HepG2 (cell line): ENCODE data around the gene APOL2. TPM values are rescaled to one million over a fixed set of nuclear protein-coding genes. Genes with fewer than 3 reads are reported as not detected.
A peak's percentile ranks its signal among the peaks of the same experiment; 100 is the strongest.

Experiments used
- ATAC-seq: fragments of 200-7000 bp; cut with Tn5 transposase; 3 replicates; pipeline ENCODE4 v1.9.1; 2020; ENCODE audit warnings: mild to moderate bottlenecking, moderate library complexity
- BruUV-seq: library from RNA; stranded (reverse); fragments of 400-500 nt; replicated peaks from 2 replicates; lab custom pipeline; 2021; lab: Mats Ljungman, UMichigan
- CTCF ChIA-PET: fragments of 300-600 bp; formaldehyde crosslinking; extraction: SDS; loops from one replicate; lab custom pipeline; 2021; ENCODE audit warnings: low total read pairs, inconsistent platforms, low intra/inter-chr PET ratio; lab: Yijun Ruan, JAX
- POLR2A ChIA-PET: fragments of 350-600 bp; sonication (Branson Sonifier 250); formaldehyde crosslinking; loops from one replicate; lab custom pipeline; 2020; ENCODE audit warnings: antibody characterized with exemption, inconsistent platforms; lab: Yijun Ruan, JAX
- DNase-seq: peaks from one replicate; pipeline ENCODE4 v3.0.0-alpha.2; 2015; ENCODE audit warnings: low spot score
- FAIRE-seq: peaks from 3 replicates; lab custom pipeline; 2011; peaks lifted over from hg19 to GRCh38; lab: Jason Lieb, UNC
- H2AFZ ChIP-seq: one replicate; pipeline ENCODE4 v1.6.1; 2011; ENCODE audit warnings: low read length, inconsistent platforms
- H3K27ac ChIP-seq: fragments of 300-600 bp; 3 replicates; pipeline ENCODE4 v1.8.0; 2011; ENCODE audit warnings: mixed run types, mild to moderate bottlenecking, mixed read lengths, low read length, inconsistent platforms; ENCODE audit not compliant: insufficient read depth; ENCODE audit errors: extremely low read length
- H3K27me3 ChIP-seq, 2 experiments: fragments of 200-600 bp in 1 of 2; 2 replicates in 1 of 2; 3 replicates in 1 of 2; pipeline versions ENCODE4 v1.6.0 to v1.8.0; 2011; ENCODE audit warnings: low read length in 2 of 2, mild to moderate bottlenecking in 2 of 2, moderate library complexity in 2 of 2, inconsistent platforms in 1 of 2; ENCODE audit not compliant: insufficient read depth in 2 of 2, control insufficient read depth in 1 of 2
- H3K36me3 ChIP-seq, 2 experiments: fragments of 200-600 bp in 1 of 2; replicated peaks in 1 of 2; 2 replicates in 1 of 2; 3 replicates in 1 of 2; pipeline versions ENCODE4 v1.5.1 to v1.8.0; 2011; ENCODE audit warnings: low read length in 2 of 2, inconsistent platforms in 1 of 2; ENCODE audit not compliant: insufficient read depth in 2 of 2, control insufficient read depth in 1 of 2
- H3K4me1 ChIP-seq: 2 replicates; pipeline ENCODE4 v1.5.1; 2012; ENCODE audit warnings: low read length, inconsistent platforms; ENCODE audit not compliant: insufficient read depth
- H3K4me2 ChIP-seq: 2 replicates; pipeline ENCODE4 v1.6.0; 2011; ENCODE audit warnings: low read depth, low read length, inconsistent platforms
- H3K4me3 ChIP-seq, 3 experiments: fragments of 200-600 bp in 1 of 3; sonication (generic), shearing (Covaris generic) in 1 of 3; replicated peaks in 1 of 3; 2 replicates each; pipeline ENCODE4 v1.5.1; 2011 to 2016; ENCODE audit warnings: low read length in 3 of 3, inconsistent platforms in 2 of 3, low read depth in 2 of 3, mild to moderate bottlenecking in 2 of 3, control low read depth in 1 of 3, mixed read lengths in 1 of 3; ENCODE audit not compliant: insufficient read depth in 1 of 3
- H3K79me2 ChIP-seq: one replicate; pipeline ENCODE4 v1.6.1; 2011; ENCODE audit warnings: low read length, inconsistent platforms; ENCODE audit not compliant: insufficient read depth
- H3K9ac ChIP-seq: 2 replicates; pipeline ENCODE4 v1.6.0; 2011; ENCODE audit warnings: mild to moderate bottlenecking, low read depth, low read length, inconsistent platforms; ENCODE audit not compliant: insufficient read depth
- H3K9me3 ChIP-seq: 2 replicates; pipeline ENCODE4 v1.5.1; 2012; ENCODE audit warnings: mild to moderate bottlenecking, low read length
- H4K20me1 ChIP-seq: 2 replicates; pipeline ENCODE4 v1.6.0; 2011; ENCODE audit warnings: inconsistent platforms, mild to moderate bottlenecking, low read length, moderate library complexity; ENCODE audit not compliant: insufficient read depth
- AGO2 ChIP-seq: fragments of 200-400 bp; formaldehyde crosslinking; optimal IDR thresholded peaks from 2 replicates; pipeline ENCODE3; 2017; ENCODE audit warnings: mild to moderate bottlenecking, low read depth, low read length, moderate library complexity
- CCAR2 ChIP-seq: fragments of 200-400 bp; formaldehyde crosslinking; optimal IDR thresholded peaks from 2 replicates; pipeline ENCODE3; 2018; ENCODE audit warnings: low read depth, mild to moderate bottlenecking, low read length, moderate library complexity
- ISX ChIP-seq: sonication (generic); formaldehyde crosslinking; conservative IDR thresholded peaks from 2 replicates; pipeline ENCODE4 v1.5.0; 2020; ENCODE audit warnings: missing genetic modification reagents
- MYPOP ChIP-seq: sonication (generic); formaldehyde crosslinking; IDR thresholded peaks from 2 replicates; pipeline ENCODE4 v1.8.1; 2023; ENCODE audit warnings: mild to moderate bottlenecking, moderate library complexity, missing genetic modification reagents
- POGZ ChIP-seq: sonication (generic); formaldehyde crosslinking; IDR thresholded peaks from 2 replicates; pipeline ENCODE4 v1.4.0; 2020; ENCODE audit warnings: mild to moderate bottlenecking, missing genetic modification reagents
- PRMT3 ChIP-seq: sonication (generic); formaldehyde crosslinking; IDR thresholded peaks from 2 replicates; pipeline ENCODE4 v1.8.1; 2022; ENCODE audit warnings: low read depth, mild to moderate bottlenecking, moderate library complexity, missing genetic modification reagents, borderline replicate concordance
- RBFOX2 ChIP-seq: fragments of 200-400 bp; formaldehyde crosslinking; IDR thresholded peaks from 2 replicates; pipeline ENCODE4 v1.6.1; 2017; ENCODE audit warnings: low read depth, mild to moderate bottlenecking, low read length
- WGBS: methylation state at CpG from one replicate; pipeline ENCODE4 v1.1.6; 2017; ENCODE audit warnings: low lambda C conversion rate; 5-methylcytosine and 5-hydroxymethylcytosine counted together
- in situ Hi-C: cut with HindIII; loops from 2 replicates; pipeline ENCODE4 v1.10.0; 2017; ENCODE audit warnings: low pct_unique_long_range_greater_than_20kb; ENCODE audit not compliant: extremely low pct_ligation_motif_present
- intact Hi-C: fragments of 100-400 bp; cut with micrococcal nuclease; formaldehyde crosslinking; loops from one replicate; pipeline ENCODE4 v1.10.0; 2022; ENCODE audit not compliant: unreplicated experiment
- polyA plus RNA-seq, 8 experiments: library from polyadenylated mRNA; depleted of rRNA in 3 of 8; stranded (reverse) in 7 of 8; unstranded in 1 of 8; fragments of >200 nt; fragmentation: Illumina TruSeq in 4 of 8; extraction: Trizol in 4 of 8; gene quantifications; 2 replicates each; pipeline versions ENCODE4 v1.2.1 to v1.2.3, GENCODE V29; 2011 to 2016; ENCODE audit warnings: low read depth in 4 of 8, missing spikeins in 1 of 8, mixed read lengths in 1 of 8; ENCODE audit not compliant: insufficient read depth in 1 of 8
- total RNA-seq, 5 experiments: library from RNA; depleted of rRNA; stranded (reverse); fragments of >200 nt; fragmentation: Illumina TruSeq; extraction: Trizol; gene quantifications; 2 replicates each; pipeline ENCODE4 v1.2.3, GENCODE V29; 2016; ENCODE audit warnings: low read depth in 1 of 5

The APOL2 gene
- total and polyA plus RNA-seq, 2 of the 13 experiments (the other 11 are each of a cell fraction or from before 2014, with no cell fraction given) = 28.7 to 51.2 TPM

- no peak overlapping the region for H2AFZ ChIP-seq
- no TSS peak for BruUV-seq
- peak overlapping the region; percentile 59 for H3K27ac ChIP-seq
- 88% methylated on average over 7 of the region's 7 CpGs for WGBS
- H3K79me2 ChIP-seq = peaks cover 3% of the 10 kb centered on the region
- ChIA-PET CTCF (no interaction called here), POLR2A (interaction anchor here (0.8 kb wide), 1 partner anchor 36 kb away, joined by 3 read pairs; no protein-coding TSS in a partner anchor)
- FAIRE-seq (no peak), DNase-seq (no peak), ATAC-seq (no peak)
- peak overlapping the region; percentile 32; the same call in 1 of the 2 replicates for H3K4me2 ChIP-seq
- H3K9me3 ChIP-seq = no peaks in the 10 kb centered on the region
- 0 out of 2 replicates have a peak, but pooled peaks have one; percentile 9 for TF ChIP-seq RBFOX2
- TF ChIP-seq CCAR2 = no peak
- no peak for TF ChIP-seq POGZ (CRISPR knock-in tag)
- TF ChIP-seq ISX (CRISPR knock-in tag) = no peak
- TF ChIP-seq PRMT3 = no peak
- TF ChIP-seq AGO2 = no peak
- no peak for TF ChIP-seq MYPOP (CRISPR knock-in tag)
- intact Hi-C loops = no loop called here
- no peak overlapping the region for H3K4me3 ChIP-seq
- in situ Hi-C loops = loop anchor here (10.0 kb wide), 1 partner anchor 84 kb away; no protein-coding TSS in a partner anchor
- no peaks in the 10 kb centered on the region for H4K20me1 ChIP-seq
- peaks cover 66% of the 10 kb centered on the region for H3K4me1 ChIP-seq
- H3K36me3 ChIP-seq = peaks cover 14 to 37% of the 10 kb centered on the region in 2 experiments; a peak in 4 of 5 replicates
- H3K27me3 ChIP-seq = no peaks in the 10 kb centered on the region
- H3K9ac ChIP-seq = peak overlapping the region; percentile 1; the same call in 1 of the 2 replicates
These were observed 10.4 kb downstream of the APOL2 start for GRCh38 chr22:36228944-36229343.
